Parietal lobe (tissue), 2 donors: ENCODE measurements around the gene BCAM. TPM values are rescaled to one million over a fixed set of nuclear protein-coding genes. Genes with fewer than 3 reads are reported as not detected.

ENCODE experiments used
- small RNA-seq: library from RNA; depleted of rRNA; stranded (forward); fragments of <200 nt; gene quantifications from one replicate; pipeline ENCODE3, GENCODE V24; 2014; ENCODE audit warnings: low replicate concordance
- total RNA-seq: library from RNA; depleted of rRNA; stranded (reverse); fragments of >200 nt; gene quantifications from one replicate; pipeline ENCODE4 v1.2.3, GENCODE V29; 2014

Gene BCAM
- 3.4 TPM for total RNA-seq

GRCh38 chr19:44808463-44809371 is at the start of gene BCAM:
BCAM (plus strand) TSS chr19:44809103; CDS start chr19:44809125, 22 bp downstream.

GRCh38 chr19:44777715-44778347 is 31.1 kb upstream of the BCAM start, which contains the start of gene CBLC:
CBLC (plus strand) TSS chr19:44777890; CDS start chr19:44777932, 42 bp downstream.

GRCh38 chr19:44845612-44846454 is 36.9 kb downstream of the BCAM start, which contains the start of gene NECTIN2:
NECTIN2 (plus strand) TSS chr19:44846297; CDS start chr19:44846526, 229 bp downstream.

Small RNA genes lying within 50 kb of the gene (small RNA-seq; reads per million reads assigned to genes)
- not detected for gene RF00156

Other genes with a start within 250 kb of the BCAM start
- gene IGSF23, start 195.5 kb upstream of the BCAM start, total RNA-seq, result not detected
- 55.7 TPM for gene PVR, start 165.2 kb upstream of the BCAM start, total RNA-seq
- gene CEACAM19, start 137.6 kb upstream of the BCAM start, total RNA-seq, result 5.3 TPM
- not detected for gene CEACAM16, start 110.0 kb upstream of the BCAM start, total RNA-seq
- gene BCL3, start 60.4 kb upstream of the BCAM start, total RNA-seq, result not detected
- not detected for gene CBLC, start 31.2 kb upstream of the BCAM start, total RNA-seq
- 23.8 TPM for gene NECTIN2, start 37.2 kb downstream of the BCAM start, total RNA-seq
- gene TOMM40, start 82.2 kb downstream of the BCAM start, total RNA-seq, result 29.4 TPM
- 51.3 TPM for gene APOE, start 96.7 kb downstream of the BCAM start, total RNA-seq
- 0.94 TPM for gene APOC1, start 105.5 kb downstream of the BCAM start, total RNA-seq
- not detected for gene APOC4, start 133.1 kb downstream of the BCAM start, total RNA-seq
- not detected for gene APOC2, start 136.9 kb downstream of the BCAM start, total RNA-seq
- gene CLPTM1, start 146.3 kb downstream of the BCAM start, total RNA-seq, result 64.5 TPM
- 0.63 TPM for gene RELB, start 192.4 kb downstream of the BCAM start, total RNA-seq
- gene CLASRP, start 229.9 kb downstream of the BCAM start, total RNA-seq, result 22.2 TPM